Measurements from ENCODE around the gene SMAD4. TPM values are rescaled to one million over a fixed set of nuclear protein-coding genes. Genes with fewer than 3 reads are reported as not detected.

SMAD4 gene
- total and polyA plus RNA-seq, 2 donors (not counting 3 experiments of a cell fraction or from before 2014, with no cell fraction given), result 63.5 to 82.8 TPM

- no peaks in the 10 kb centered on the region for H3K27me3 ChIP-seq (ENCODE audit: control insufficient read depth in 2 of 2, insufficient read depth in 2 of 2, low read length in 2 of 2)
- H2AFZ ChIP-seq (ENCODE audit: low read depth, low read length), result no peak overlapping the region
- FAIRE-seq, result no peak
- peaks cover 0 to 13% of the 10 kb centered on the region in 2 experiments for H3K36me3 ChIP-seq (ENCODE audit: control insufficient read depth in 2 of 2, extremely low read depth in 1 of 2, insufficient read depth in 2 of 2, low read length in 2 of 2)
- H3K9me1 ChIP-seq (replicated peaks; ENCODE audit: control insufficient read depth, extremely low read depth, insufficient read depth, low read length), result no peaks in the 10 kb centered on the region
- no peaks in the 10 kb centered on the region for H3K79me2 ChIP-seq (ENCODE audit: control insufficient read depth, insufficient read depth, low read length)
- ChIA-PET CTCF (no interaction called here), POLR2A (no interaction called here)
- no peaks in the 10 kb centered on the region for H3K9me3 ChIP-seq (replicated peaks; ENCODE audit: control insufficient read depth, insufficient read depth, low read length)
- intact Hi-C loops (cut with micrococcal nuclease), result no loop called here
- no peak overlapping the region for H3K9ac ChIP-seq (replicated peaks; ENCODE audit: extremely low read depth, insufficient read depth, low read length)
- TF ChIP-seq, protein P1, sequence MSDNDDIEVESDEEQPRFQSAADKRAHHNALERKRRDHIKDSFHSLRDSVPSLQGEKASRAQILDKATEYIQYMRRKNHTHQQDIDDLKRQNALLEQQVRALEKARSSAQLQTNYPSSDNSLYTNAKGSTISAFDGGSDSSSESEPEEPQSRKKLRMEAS (IDR thresholded peaks at IDR 0.05; ENCODE audit: insufficient read depth, insufficient read length), result no peak
- TF ChIP-seq POLR2AphosphoS5 (IDR thresholded peaks at IDR 0.05; ENCODE audit: insufficient read depth, low read depth, low read length) (no peak), EZH2 (IDR thresholded peaks at IDR 0.05; ENCODE audit: borderline replicate concordance, low read depth, low read length, severe bottlenecking) (no peak), MYC (IDR thresholded peaks at IDR 0.05; ENCODE audit: low read depth, low read length) (no peak), GATA2 (IDR thresholded peaks at IDR 0.05; ENCODE audit: insufficient read depth, insufficient read length, low read depth, low read length) (no peak), FOS (IDR thresholded peaks at IDR 0.05; ENCODE audit: borderline replicate concordance, insufficient read depth, low read length) (no peak), JUN (IDR thresholded peaks at IDR 0.05; ENCODE audit: borderline replicate concordance, insufficient read depth, insufficient read length, low read depth) (no peak), POLR2A (IDR thresholded peaks at IDR 0.05; ENCODE audit: low read depth, low read length) (no peak)
- TF ChIP-seq, protein P2, sequence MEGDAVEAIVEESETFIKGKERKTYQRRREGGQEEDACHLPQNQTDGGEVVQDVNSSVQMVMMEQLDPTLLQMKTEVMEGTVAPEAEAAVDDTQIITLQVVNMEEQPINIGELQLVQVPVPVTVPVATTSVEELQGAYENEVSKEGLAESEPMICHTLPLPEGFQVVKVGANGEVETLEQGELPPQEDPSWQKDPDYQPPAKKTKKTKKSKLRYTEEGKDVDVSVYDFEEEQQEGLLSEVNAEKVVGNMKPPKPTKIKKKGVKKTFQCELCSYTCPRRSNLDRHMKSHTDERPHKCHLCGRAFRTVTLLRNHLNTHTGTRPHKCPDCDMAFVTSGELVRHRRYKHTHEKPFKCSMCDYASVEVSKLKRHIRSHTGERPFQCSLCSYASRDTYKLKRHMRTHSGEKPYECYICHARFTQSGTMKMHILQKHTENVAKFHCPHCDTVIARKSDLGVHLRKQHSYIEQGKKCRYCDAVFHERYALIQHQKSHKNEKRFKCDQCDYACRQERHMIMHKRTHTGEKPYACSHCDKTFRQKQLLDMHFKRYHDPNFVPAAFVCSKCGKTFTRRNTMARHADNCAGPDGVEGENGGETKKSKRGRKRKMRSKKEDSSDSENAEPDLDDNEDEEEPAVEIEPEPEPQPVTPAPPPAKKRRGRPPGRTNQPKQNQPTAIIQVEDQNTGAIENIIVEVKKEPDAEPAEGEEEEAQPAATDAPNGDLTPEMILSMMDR (IDR thresholded peaks at IDR 0.05; ENCODE audit: extremely low read depth in 1 of 2, insufficient read depth in 1 of 2, low read depth in 1 of 2, low read length in 2 of 2), result no peak
- BruUV-seq (replicated peaks), result no TSS peak
- no peak overlapping the region for H3K27ac ChIP-seq (ENCODE audit: insufficient read depth, low read depth, low read length)
- no peaks in the 10 kb centered on the region for H3K4me1 ChIP-seq (ENCODE audit: control insufficient read depth, extremely low read depth, insufficient read depth, low read length)
- dilution Hi-C loops (cut with MboI; ENCODE audit: extremely low pct_ligation_motif_present, low sequenced_read_pairs), result no loop called here
- H4K20me1 ChIP-seq (replicated peaks; ENCODE audit: control insufficient read depth, extremely low read depth, insufficient read depth, low read length), result no peaks in the 10 kb centered on the region
- H3K4me2 ChIP-seq (ENCODE audit: insufficient read depth, low read length), result no peak overlapping the region
- no peak overlapping the region for H3K4me3 ChIP-seq (replicated peaks in 1 of 3; ENCODE audit: insufficient read depth in 1 of 3, low read depth in 1 of 3, low read length in 3 of 3)
- DNase-seq (ENCODE audit: low read depth, low spot score), result no peak
These were observed 34.2 kb downstream of the SMAD4 start for GRCh38 chr18:51064256-51064655.
